ENCODE measurements around the gene TBC1D30.

Gene TBC1D30

GRCh38 chr12:64912516-64913255 is 88.2 kb downstream of the TBC1D30 start:
- FAIRE-seq = no peak

GRCh38 chr12:64915242-64915641 is 90.8 kb downstream of the TBC1D30 start:
- FAIRE-seq = no peak

GRCh38 chr12:64916411-64917261 is 92.2 kb downstream of the TBC1D30 start:
- FAIRE-seq = no peak

- FAIRE-seq = no peak
Measured at GRCh38 chr12:64918344-64918743, 93.9 kb downstream of the TBC1D30 start.

GRCh38 chr12:64918801-64919200 is 94.4 kb downstream of the TBC1D30 start:
- FAIRE-seq = no peak

GRCh38 chr12:64922853-64923252 is 98.4 kb downstream of the TBC1D30 start:
- FAIRE-seq = peak; percentile 90

GRCh38 chr12:64923536-64923935 is 99.1 kb downstream of the TBC1D30 start:
- FAIRE-seq = no peak

Measured in colon (tissue), 2 donors.